ENCODE results near the gene ADAMTSL2. TPM values are rescaled to one million over a fixed set of nuclear protein-coding genes. Genes with fewer than 3 reads are reported as not detected.

ADAMTSL2 gene
- total and polyA plus RNA-seq, 2 of the 13 experiments (the other 11 are each of a cell fraction or from before 2014, with no cell fraction given), result 1.9 to 3.8 TPM

- Histone ChIP-seq H3K4me2 (ENCODE audit: low read depth, low read length) (no peak overlapping the region), H3K27me3 (ENCODE audit: control insufficient read depth in 1 of 2, insufficient read depth in 2 of 2, low read length in 2 of 2) (peaks cover 2 to 42% of the 10 kb centered on the region in 2 experiments; a peak in 4 of 5 replicates), H3K9ac (ENCODE audit: insufficient read depth, low read depth, low read length) (no peak overlapping the region), H3K4me3 (replicated peaks in 1 of 3; ENCODE audit: insufficient read depth in 1 of 3, low read depth in 2 of 3, low read length in 3 of 3) (no peak overlapping the region), H3K9me3 (ENCODE audit: low read length) (peaks cover 21% of the 10 kb centered on the region), H3K79me2 (ENCODE audit: insufficient read depth, low read length) (no peaks in the 10 kb centered on the region), H2AFZ (ENCODE audit: low read length) (no peak overlapping the region), H3K4me1 (ENCODE audit: insufficient read depth, low read length) (no peaks in the 10 kb centered on the region), H3K36me3 (replicated peaks in 1 of 2; ENCODE audit: control insufficient read depth in 1 of 2, insufficient read depth in 2 of 2, low read length in 2 of 2) (no peaks in the 10 kb centered on the region), H3K27ac (ENCODE audit: extremely low read length, insufficient read depth, low read length) (no peak overlapping the region), H4K20me1 (ENCODE audit: insufficient read depth, low read length) (no peaks in the 10 kb centered on the region)
- DNase-seq (ENCODE audit: low spot score) (no peak), FAIRE-seq (no peak), ATAC-seq (no peak)
- CTCF ChIA-PET (ENCODE audit: low intra/inter-chr PET ratio, low total read pairs), result no interaction called here
- intact Hi-C loops (cut with micrococcal nuclease; ENCODE audit: unreplicated experiment), result no loop called here
- in situ Hi-C loops (cut with HindIII; ENCODE audit: extremely low pct_ligation_motif_present, low pct_unique_long_range_greater_than_20kb), result no loop called here
- WGBS (ENCODE audit: low lambda C conversion rate), result 29% methylated on average over 12 of the region's 15 CpGs
- POLR2A ChIA-PET, result no interaction called here
- no TSS peak for BruUV-seq (replicated peaks)
- TF ChIP-seq SATB2 (CRISPR knock-in tag; IDR thresholded peaks at IDR 0.05) (no peak), NFYB (CRISPR knock-in tag; IDR thresholded peaks at IDR 0.05) (no peak), ZNF24 (IDR thresholded peaks at IDR 0.05) (no peak), ZBTB40 (IDR thresholded peaks at IDR 0.05) (no peak), ZBTB40 (CRISPR knock-in tag; IDR thresholded peaks at IDR 0.05) (no peak), WIZ (CRISPR knock-in tag; IDR thresholded peaks at IDR 0.05) (no peak), DPF2 (CRISPR knock-in tag; IDR thresholded peaks at IDR 0.05; ENCODE audit: borderline replicate concordance, low read depth) (no peak), ZNF577 (CRISPR knock-in tag; IDR thresholded peaks at IDR 0.05; ENCODE audit: borderline replicate concordance, low read depth) (no peak), KLF6 (CRISPR knock-in tag; IDR thresholded peaks at IDR 0.05) (no peak), NFKBIZ (CRISPR knock-in tag; IDR thresholded peaks at IDR 0.05) (no peak), IKZF5 (CRISPR knock-in tag; IDR thresholded peaks at IDR 0.05) (no peak), ZNF703 (CRISPR knock-in tag; IDR thresholded peaks at IDR 0.05; ENCODE audit: borderline replicate concordance) (no peak), EEA1 (CRISPR knock-in tag; IDR thresholded peaks at IDR 0.05; ENCODE audit: borderline replicate concordance) (no peak), ELK4 (CRISPR knock-in tag; IDR thresholded peaks at IDR 0.05; ENCODE audit: borderline replicate concordance) (no peak)
These were observed 59.2 kb downstream of the ADAMTSL2 start for GRCh38 chr9:133593587-133594253.
